Measurements from ENCODE around the gene VAMP3. TPM values are rescaled to one million over a fixed set of nuclear protein-coding genes. Genes with fewer than 3 reads are reported as not detected.

VAMP3 gene
- total RNA-seq, 1 donor from 2014 or later = 79.1 TPM

GRCh38 chr1:7827126-7827955, 56.2 kb downstream of the VAMP3 start:
- Histone ChIP-seq H3K9me3 (no peaks in the 10 kb centered on the region), H3K4me1 (no peaks in the 10 kb centered on the region), H3K4me3 (peak overlapping the region in 1 of 2 donors; percentile 37), H3K36me3 (peaks cover 32 to 79% of the 10 kb centered on the region in 2 donors), H3K27ac (peak overlapping the region in 1 of 2 donors; percentile 21), H3K27me3 (no peaks in the 10 kb centered on the region)
- intact Hi-C loops (cut with DNase I) = loop anchor here (5.0 kb wide), 1 partner anchor 75 kb away; no protein-coding TSS in a partner anchor
- no peak for TF ChIP-seq CTCF (IDR thresholded peaks at IDR 0.05)
- DNase-seq (ENCODE audit: low spot score in 2 of 2) = no peak

Other genes starting within 250 kb of the VAMP3 start
- 8.1 TPM for gene PER3, start 13.0 kb downstream of the VAMP3 start, total RNA-seq
- gene UTS2, start 81.8 kb downstream of the VAMP3 start, total RNA-seq = not detected
- not detected for gene TNFRSF9, start 169.5 kb downstream of the VAMP3 start, total RNA-seq
- gene PARK7, start 190.4 kb downstream of the VAMP3 start, total RNA-seq = 103 TPM

Data from ascending aorta (tissue), 2 donors.